ENCODE results near the gene PXMP2. TPM values are rescaled to one million over a fixed set of nuclear protein-coding genes. Genes with fewer than 3 reads are reported as not detected.

The PXMP2 gene
- polyA plus RNA-seq, 1 donor (not counting 4 experiments of a cell fraction or from before 2014, with no cell fraction given), result 18.0 TPM

DNA sequence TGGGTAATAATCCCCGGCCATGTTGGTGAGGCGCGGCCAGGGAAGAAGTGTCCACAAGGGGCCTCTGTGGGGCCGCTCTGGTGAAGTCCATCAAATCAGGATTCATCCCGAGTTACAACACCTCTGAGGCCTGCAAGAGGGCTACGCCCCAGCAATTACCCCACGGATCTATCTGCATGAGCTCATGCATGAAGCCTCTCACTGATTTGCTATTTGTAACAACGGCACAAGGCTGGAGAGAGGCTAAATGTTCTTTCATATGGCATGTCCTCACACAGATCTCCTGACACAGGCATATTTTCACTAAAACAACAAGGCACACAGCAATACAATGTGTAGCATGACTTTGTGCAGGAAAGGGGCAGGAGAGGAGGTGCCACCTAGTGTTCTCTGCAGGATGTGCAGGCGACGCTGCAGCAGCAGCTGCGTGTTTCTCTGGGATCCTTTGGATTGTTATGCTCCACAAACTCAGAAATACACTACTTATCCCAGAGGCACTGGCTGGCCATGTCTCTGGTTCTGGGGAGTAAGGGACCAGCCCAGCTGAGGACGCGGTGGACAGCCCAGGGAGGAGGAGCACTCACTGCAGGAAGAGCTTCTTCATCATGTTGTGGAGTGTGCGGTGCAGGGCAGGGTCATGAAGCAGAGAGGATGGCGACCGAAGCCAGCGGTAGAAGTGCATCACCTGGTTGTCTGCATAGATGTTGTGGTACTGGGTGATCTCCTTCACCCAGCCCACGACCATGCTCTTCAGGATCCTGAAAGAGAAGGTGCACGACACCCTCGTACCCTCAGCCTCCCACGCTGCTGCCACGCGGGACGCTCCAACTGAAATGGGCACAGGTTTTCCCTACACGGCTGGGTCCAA is 48.6 kb upstream of the PXMP2 start:
- FAIRE-seq (no peak), DNase-seq (ENCODE audit: low read depth, low spot score) (no peak)
- H3K9ac ChIP-seq (ENCODE audit: control insufficient read depth, extremely low read depth, insufficient read depth, low read length), result no peak overlapping the region
- H3K4me2 ChIP-seq (ENCODE audit: control insufficient read depth, extremely low read depth, insufficient read depth, low read depth, low read length), result no peak overlapping the region
- peaks cover 20 to 31% of the 10 kb centered on the region in 2 experiments for H3K36me3 ChIP-seq (ENCODE audit: control insufficient read depth in 2 of 2, extremely low read depth in 1 of 2, insufficient read depth in 2 of 2, low read length in 2 of 2)
- H3K9me1 ChIP-seq (ENCODE audit: control insufficient read depth, extremely low read depth, insufficient read depth, low read length), result no peaks in the 10 kb centered on the region
- H3K27ac ChIP-seq (ENCODE audit: control insufficient read depth, insufficient read depth, low read length), result no peak overlapping the region
- H4K20me1 ChIP-seq (ENCODE audit: control insufficient read depth, extremely low read depth, insufficient read depth, low read length), result peaks cover 4% of the 10 kb centered on the region
- no peak for TF ChIP-seq EZH2 (IDR thresholded peaks at IDR 0.05; ENCODE audit: low read length)
- peak; percentile 92 to 95 (median 94) for TF ChIP-seq CTCF (optimal IDR thresholded peaks at IDR 0.05 in 1 of 3, IDR thresholded peaks at IDR 0.05 in 1 of 3, conservative IDR thresholded peaks at IDR 0.05 in 1 of 3; ENCODE audit: extremely low read depth in 1 of 3, insufficient read depth in 2 of 3, low read length in 3 of 3)
- no peaks in the 10 kb centered on the region for H3K27me3 ChIP-seq (ENCODE audit: control insufficient read depth, extremely low read depth, insufficient read depth, low read length)
- H3K4me3 ChIP-seq (ENCODE audit: control insufficient read depth in 2 of 3, extremely low read depth in 1 of 3, insufficient read depth in 2 of 3, low read depth in 1 of 3, low read length in 3 of 3), result no peak overlapping the region
- no peaks in the 10 kb centered on the region for H3K4me1 ChIP-seq (ENCODE audit: control insufficient read depth, extremely low read depth, insufficient read depth, low read length)
- no peaks in the 10 kb centered on the region for H3K9me3 ChIP-seq (ENCODE audit: control insufficient read depth, low read depth, low read length)
- H3K79me2 ChIP-seq (ENCODE audit: control insufficient read depth, insufficient read depth, low read length), result no peaks in the 10 kb centered on the region
- H2AFZ ChIP-seq (ENCODE audit: control insufficient read depth, low read length), result no peak overlapping the region
- dilution Hi-C loops (cut with MboI; ENCODE audit: extremely low pct_ligation_motif_present, low sequenced_read_pairs), result no loop called here

- H3K4me2 ChIP-seq (ENCODE audit: control insufficient read depth, extremely low read depth, insufficient read depth, low read depth, low read length), result no peak overlapping the region
- DNase-seq (ENCODE audit: low read depth, low spot score) (no peak), FAIRE-seq (no peak)
- no peaks in the 10 kb centered on the region for H3K27me3 ChIP-seq (ENCODE audit: control insufficient read depth, extremely low read depth, insufficient read depth, low read length)
- peaks cover 4% of the 10 kb centered on the region for H4K20me1 ChIP-seq (ENCODE audit: control insufficient read depth, extremely low read depth, insufficient read depth, low read length)
- no peak overlapping the region for H2AFZ ChIP-seq (ENCODE audit: control insufficient read depth, low read length)
- no peaks in the 10 kb centered on the region for H3K79me2 ChIP-seq (ENCODE audit: control insufficient read depth, insufficient read depth, low read length)
- dilution Hi-C loops (cut with MboI; ENCODE audit: extremely low pct_ligation_motif_present, low sequenced_read_pairs), result no loop called here
- no peak overlapping the region for H3K27ac ChIP-seq (ENCODE audit: control insufficient read depth, insufficient read depth, low read length)
- TF ChIP-seq CTCF (optimal IDR thresholded peaks at IDR 0.05 in 1 of 3, IDR thresholded peaks at IDR 0.05 in 1 of 3, conservative IDR thresholded peaks at IDR 0.05 in 1 of 3; ENCODE audit: extremely low read depth in 1 of 3, insufficient read depth in 2 of 3, low read length in 3 of 3) (no peak), EZH2 (IDR thresholded peaks at IDR 0.05; ENCODE audit: low read length) (no peak)
- H3K9ac ChIP-seq (ENCODE audit: control insufficient read depth, extremely low read depth, insufficient read depth, low read length), result no peak overlapping the region
- no peaks in the 10 kb centered on the region for H3K9me3 ChIP-seq (ENCODE audit: control insufficient read depth, low read depth, low read length)
- peaks cover 17 to 25% of the 10 kb centered on the region in 2 experiments for H3K36me3 ChIP-seq (ENCODE audit: control insufficient read depth in 2 of 2, extremely low read depth in 1 of 2, insufficient read depth in 2 of 2, low read length in 2 of 2)
- no peak overlapping the region for H3K4me3 ChIP-seq (ENCODE audit: control insufficient read depth in 2 of 3, extremely low read depth in 1 of 3, insufficient read depth in 2 of 3, low read depth in 1 of 3, low read length in 3 of 3)
- H3K4me1 ChIP-seq (ENCODE audit: control insufficient read depth, extremely low read depth, insufficient read depth, low read length), result no peaks in the 10 kb centered on the region
- H3K9me1 ChIP-seq (ENCODE audit: control insufficient read depth, extremely low read depth, insufficient read depth, low read length), result no peaks in the 10 kb centered on the region
These were observed 47.3 kb upstream of the PXMP2 start for GRCh38 chr12:132639956-132640520.
